ENCODE results near the gene STAT4.

Gene STAT4

GRCh38 chr2:191150600-191151330 is at the start of gene STAT4:
Gene STAT4 (minus strand): TSS chr2:191150994. CDS start chr2:191148203, 2,791 bp downstream.
- TF ChIP-seq, protein P1, sequence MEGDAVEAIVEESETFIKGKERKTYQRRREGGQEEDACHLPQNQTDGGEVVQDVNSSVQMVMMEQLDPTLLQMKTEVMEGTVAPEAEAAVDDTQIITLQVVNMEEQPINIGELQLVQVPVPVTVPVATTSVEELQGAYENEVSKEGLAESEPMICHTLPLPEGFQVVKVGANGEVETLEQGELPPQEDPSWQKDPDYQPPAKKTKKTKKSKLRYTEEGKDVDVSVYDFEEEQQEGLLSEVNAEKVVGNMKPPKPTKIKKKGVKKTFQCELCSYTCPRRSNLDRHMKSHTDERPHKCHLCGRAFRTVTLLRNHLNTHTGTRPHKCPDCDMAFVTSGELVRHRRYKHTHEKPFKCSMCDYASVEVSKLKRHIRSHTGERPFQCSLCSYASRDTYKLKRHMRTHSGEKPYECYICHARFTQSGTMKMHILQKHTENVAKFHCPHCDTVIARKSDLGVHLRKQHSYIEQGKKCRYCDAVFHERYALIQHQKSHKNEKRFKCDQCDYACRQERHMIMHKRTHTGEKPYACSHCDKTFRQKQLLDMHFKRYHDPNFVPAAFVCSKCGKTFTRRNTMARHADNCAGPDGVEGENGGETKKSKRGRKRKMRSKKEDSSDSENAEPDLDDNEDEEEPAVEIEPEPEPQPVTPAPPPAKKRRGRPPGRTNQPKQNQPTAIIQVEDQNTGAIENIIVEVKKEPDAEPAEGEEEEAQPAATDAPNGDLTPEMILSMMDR (IDR thresholded peaks at IDR 0.05), result no peak

- TF ChIP-seq, protein P1 (IDR thresholded peaks at IDR 0.05), result no peak
Observed at GRCh38 chr2:191199929-191200512, 49.2 kb upstream of the STAT4 start.

GRCh38 chr2:191198271-191198670 is 47.5 kb upstream of the STAT4 start:
- TF ChIP-seq, protein P1 (IDR thresholded peaks at IDR 0.05), result no peak

- TF ChIP-seq, protein P1 (IDR thresholded peaks at IDR 0.05), result no peak
Observed at GRCh38 chr2:191197096-191197495, 46.3 kb upstream of the STAT4 start.

DNA sequence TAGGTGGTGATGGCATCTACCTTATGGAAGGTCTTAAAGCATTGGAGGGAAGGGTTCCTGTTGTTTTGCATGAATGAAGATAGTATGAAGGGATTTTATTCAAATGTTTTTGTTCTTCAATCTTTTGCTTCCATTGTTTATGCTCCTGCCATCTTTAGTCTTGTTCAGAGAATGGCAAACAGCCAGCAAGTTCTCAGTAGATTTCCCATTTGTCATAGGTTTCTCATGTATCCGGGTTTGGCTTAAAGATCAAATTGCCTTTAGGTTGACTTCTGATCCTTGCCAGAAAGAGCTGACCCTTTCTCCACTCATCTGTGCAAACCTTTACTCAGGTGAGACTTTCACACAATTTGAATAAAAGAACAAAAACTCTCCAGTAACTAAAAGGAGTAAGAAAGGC is 44.2 kb upstream of the STAT4 start:
- TF ChIP-seq, protein P1 (IDR thresholded peaks at IDR 0.05), result no peak

GRCh38 chr2:191190861-191191552 is 40.2 kb upstream of the STAT4 start:
- TF ChIP-seq, protein P1 (IDR thresholded peaks at IDR 0.05), result no peak

DNA sequence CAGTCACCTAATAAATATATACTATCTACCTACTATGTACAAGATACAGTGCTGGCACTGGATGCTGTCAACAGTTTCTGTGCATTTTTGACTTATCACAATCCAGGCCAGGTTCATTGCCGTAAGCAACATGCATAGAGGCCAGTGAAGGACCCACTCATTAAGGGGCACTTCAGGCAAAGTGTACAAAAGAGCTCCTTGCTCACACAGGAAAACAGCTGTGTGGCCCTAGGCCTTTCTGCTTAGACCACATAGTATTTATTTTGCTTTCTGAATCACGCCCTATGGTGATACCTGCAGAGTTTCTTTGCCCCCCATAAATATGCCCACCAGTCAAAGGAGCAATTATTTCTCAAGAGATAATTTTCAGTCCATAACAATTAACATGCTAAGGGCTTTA is 39.6 kb upstream of the STAT4 start:
- TF ChIP-seq, protein P1 (IDR thresholded peaks at IDR 0.05), result no peak
